NK-92 treated with Interleukin-12 subunit alpha and Interleukin-12 subunit beta, amount 100 ng/mL, for 24 hours (cell line): ENCODE data around the gene AMOT.
"Not testable (repeated sequence)": the region's sequence is repeated elsewhere in the genome, so short reads cannot be mapped to it uniquely, and the experiment has no call there.

Source experiments
- DNase-seq: peaks from one replicate; lab custom pipeline; 2025; lab: John Stamatoyannopoulos, UW

Gene AMOT, protein sequence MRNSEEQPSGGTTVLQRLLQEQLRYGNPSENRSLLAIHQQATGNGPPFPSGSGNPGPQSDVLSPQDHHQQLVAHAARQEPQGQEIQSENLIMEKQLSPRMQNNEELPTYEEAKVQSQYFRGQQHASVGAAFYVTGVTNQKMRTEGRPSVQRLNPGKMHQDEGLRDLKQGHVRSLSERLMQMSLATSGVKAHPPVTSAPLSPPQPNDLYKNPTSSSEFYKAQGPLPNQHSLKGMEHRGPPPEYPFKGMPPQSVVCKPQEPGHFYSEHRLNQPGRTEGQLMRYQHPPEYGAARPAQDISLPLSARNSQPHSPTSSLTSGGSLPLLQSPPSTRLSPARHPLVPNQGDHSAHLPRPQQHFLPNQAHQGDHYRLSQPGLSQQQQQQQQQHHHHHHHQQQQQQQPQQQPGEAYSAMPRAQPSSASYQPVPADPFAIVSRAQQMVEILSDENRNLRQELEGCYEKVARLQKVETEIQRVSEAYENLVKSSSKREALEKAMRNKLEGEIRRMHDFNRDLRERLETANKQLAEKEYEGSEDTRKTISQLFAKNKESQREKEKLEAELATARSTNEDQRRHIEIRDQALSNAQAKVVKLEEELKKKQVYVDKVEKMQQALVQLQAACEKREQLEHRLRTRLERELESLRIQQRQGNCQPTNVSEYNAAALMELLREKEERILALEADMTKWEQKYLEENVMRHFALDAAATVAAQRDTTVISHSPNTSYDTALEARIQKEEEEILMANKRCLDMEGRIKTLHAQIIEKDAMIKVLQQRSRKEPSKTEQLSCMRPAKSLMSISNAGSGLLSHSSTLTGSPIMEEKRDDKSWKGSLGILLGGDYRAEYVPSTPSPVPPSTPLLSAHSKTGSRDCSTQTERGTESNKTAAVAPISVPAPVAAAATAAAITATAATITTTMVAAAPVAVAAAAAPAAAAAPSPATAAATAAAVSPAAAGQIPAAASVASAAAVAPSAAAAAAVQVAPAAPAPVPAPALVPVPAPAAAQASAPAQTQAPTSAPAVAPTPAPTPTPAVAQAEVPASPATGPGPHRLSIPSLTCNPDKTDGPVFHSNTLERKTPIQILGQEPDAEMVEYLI

GRCh38 chrX:112840382-112841113 lies at the start of gene AMOT:
Gene AMOT (minus strand): TSS chrX:112840831. CDS start chrX:112823126, 17,705 bp downstream.
- peak; percentile 6 for DNase-seq

- no peak for DNase-seq
Observed at GRCh38 chrX:112889400-112889799, 48.8 kb upstream of the AMOT start.

GRCh38 chrX:112888916-112889315 lies 48.3 kb upstream of the AMOT start:
- DNase-seq, result no peak

DNA sequence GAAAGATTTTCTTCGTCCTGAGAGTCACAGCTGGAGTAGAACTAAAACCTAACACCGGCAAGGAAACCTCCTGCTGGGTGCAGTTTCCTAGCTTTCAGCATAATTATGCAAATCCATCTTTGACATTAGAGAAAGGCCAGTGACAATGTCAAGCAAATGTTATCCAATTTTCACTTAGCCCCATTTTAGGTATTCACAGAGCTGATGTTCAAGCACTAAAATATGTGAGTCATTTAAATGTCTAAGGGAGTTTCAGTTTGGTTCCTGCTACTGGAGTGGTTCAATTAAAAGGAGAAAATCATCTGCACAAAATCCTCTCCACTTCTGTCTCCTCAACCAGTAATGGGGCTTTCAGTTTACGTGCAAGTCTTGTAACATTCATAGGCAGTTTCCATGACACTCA lies 37.1 kb upstream of the AMOT start:
- no peak for DNase-seq

GRCh38 chrX:112874614-112875013 lies 34.0 kb upstream of the AMOT start:
- no peak for DNase-seq

- DNase-seq, result no peak
Observed at GRCh38 chrX:112874175-112874574, 33.5 kb upstream of the AMOT start.

GRCh38 chrX:112868586-112868985 lies 28.0 kb upstream of the AMOT start:
- DNase-seq, result no peak

DNA sequence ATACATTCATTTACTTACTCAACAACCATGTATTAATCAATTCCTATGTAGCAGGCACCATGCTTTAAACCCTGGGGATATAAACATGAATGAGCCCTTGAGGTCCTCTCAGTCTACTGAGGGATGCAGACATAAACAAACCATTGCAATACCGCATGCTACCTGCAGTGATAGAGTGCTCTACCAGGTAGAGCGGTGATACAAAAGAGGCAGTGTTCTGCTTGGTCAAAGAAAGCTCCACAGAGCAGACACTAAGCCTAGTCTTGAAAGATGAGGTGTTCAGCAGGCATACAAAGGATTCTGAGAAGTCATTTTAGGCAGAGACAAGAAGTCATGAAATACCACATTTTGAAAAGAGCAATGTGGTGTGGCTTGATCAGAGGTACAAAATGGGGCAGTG lies 26.9 kb upstream of the AMOT start:
- DNase-seq, result no peak

GRCh38 chrX:112866175-112866574 lies 25.5 kb upstream of the AMOT start:
- no peak for DNase-seq

DNA sequence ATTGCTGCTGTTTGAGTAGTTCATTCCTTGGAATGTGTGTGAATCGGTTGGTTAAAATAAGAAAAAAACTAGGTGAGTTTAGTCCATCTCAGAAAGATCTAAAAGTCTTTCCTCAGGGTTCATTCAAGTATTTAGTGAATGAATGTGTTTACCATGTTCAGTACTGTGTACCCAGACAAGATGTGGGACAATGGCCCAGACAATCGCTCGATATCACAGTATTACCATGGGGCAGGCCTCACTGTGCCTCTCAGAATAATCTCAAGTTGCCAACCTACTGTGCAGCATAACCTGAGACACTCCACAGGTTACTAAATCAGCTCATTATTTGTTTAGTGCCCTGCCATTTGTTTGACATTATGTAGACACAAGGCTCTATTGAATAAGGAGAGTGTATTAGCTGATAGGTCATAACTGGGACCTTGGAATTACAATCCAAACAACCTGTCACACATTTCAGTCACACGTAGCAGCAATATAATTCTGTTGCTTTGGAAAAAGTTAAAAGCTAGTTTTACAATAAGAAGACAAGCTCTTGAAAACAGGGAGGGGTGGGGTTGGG lies 24.9 kb upstream of the AMOT start:
- no peak for DNase-seq

- no peak for DNase-seq
Observed at GRCh38 chrX:112863850-112864249, 23.2 kb upstream of the AMOT start.

DNA sequence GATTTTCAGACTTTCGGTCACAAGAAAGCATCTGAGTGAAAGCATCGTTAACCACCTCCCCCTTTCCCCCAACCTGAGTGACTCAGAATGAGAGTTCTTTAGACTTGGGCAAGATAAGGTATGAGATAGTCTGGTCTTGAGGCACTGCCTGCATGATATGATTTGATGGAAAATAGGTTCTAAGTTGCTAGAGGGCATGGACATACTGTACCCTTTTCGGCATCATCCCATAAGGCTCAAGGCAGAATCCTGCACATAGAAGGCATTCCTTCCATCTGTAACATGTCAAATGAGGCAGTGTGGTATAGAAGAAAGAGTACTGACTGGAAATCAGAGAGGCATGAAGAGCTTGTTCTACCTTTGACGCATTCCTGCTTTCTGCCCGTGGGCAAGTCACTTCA lies 16.8 kb upstream of the AMOT start:
- DNase-seq, result no peak

DNA sequence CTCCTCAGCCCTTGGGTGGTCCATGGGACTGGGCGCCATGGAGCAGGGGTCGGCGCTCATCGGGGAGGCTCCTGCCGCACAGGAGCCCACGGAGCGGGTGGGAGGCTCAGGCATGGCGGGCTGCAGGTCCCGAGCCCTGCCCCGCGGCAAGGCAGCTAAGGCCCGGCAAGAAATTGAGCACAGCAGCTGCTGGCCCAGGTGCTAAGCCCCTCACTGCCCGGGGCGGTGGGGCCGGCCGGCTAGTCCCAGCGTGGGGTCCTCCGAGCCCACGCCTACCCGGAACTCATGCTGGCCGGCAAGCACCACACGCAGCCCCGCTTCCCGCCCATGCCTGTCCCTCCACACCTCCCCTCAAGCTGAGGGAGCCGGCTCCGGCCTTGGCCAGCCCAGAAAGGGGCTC lies 14.3 kb upstream of the AMOT start:
- DNase-seq, result not testable (repeated sequence)

DNA sequence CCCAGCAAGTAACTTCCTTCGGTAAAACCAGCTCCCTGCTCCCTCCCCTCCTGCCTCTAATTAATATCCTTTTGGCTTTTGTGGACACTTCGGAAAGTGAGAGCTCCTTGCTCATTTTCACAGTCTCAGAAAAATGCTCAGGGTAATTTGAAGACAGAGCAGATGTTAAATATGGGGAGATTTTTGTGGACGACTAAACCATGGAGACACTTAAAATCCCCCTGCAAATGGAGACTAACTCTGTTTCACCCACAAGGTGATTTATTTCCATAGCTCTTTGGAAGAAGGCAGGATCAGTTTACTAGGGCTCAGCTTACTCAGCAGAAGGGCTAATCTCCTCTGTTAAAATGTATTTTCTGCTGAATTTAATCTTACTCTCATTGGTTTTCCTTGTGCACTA lies 12.2 kb upstream of the AMOT start:
- DNase-seq, result no peak

DNA sequence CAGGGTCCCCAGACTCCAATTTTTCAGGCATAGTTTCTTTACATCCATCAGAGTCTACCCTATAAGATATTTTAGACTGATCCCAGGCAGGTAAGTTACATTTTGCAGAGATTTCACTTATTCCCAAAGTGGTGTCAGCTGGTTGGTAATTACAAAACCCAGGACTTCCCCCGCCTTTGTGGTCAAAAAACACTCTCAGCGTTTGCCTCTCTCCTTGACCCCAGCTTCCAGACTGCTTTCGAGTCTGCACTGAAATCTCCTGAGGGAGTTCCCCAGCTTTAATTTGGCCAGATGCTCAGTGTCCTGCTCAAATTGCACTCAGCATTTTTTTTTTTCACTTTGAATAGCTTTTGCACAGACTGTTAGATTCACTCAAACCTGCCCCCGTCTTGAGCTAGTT lies 11.2 kb upstream of the AMOT start:
- peak; percentile 31 for DNase-seq

DNA sequence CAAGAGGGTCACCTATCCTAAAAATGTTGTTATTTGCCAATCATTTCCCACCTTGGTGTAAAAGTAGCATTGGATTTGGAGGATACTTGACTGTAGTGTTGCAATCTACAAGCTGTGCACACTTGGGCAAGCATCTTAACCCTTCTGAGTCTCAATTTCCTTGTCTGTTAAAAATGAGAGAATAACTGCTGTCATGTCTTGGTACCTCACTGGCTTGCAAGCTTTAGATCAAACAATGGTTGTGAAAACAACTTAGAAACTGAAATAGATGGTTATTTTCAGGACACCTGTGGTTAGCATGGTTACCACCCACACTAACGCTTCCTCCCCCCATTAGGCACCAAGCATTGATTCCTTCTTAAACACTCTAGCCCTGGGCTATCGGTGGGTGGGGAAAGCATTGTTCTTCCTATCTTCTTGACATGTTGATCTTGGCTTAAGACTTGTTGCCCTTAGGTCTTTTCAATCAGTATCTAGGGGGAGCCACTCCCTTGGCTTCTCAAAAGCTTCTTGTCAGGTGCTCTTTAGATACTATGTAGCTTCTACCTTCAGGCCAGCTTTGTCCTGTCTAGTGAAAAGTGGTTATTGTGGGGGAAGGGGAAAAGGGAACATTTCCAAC lies 10.6 kb upstream of the AMOT start:
- DNase-seq, result peak; percentile 12

GRCh38 chrX:112849016-112849415 lies 8.4 kb upstream of the AMOT start:
- no peak for DNase-seq

GRCh38 chrX:112846782-112847181 lies 6.2 kb upstream of the AMOT start:
- no peak for DNase-seq

DNA sequence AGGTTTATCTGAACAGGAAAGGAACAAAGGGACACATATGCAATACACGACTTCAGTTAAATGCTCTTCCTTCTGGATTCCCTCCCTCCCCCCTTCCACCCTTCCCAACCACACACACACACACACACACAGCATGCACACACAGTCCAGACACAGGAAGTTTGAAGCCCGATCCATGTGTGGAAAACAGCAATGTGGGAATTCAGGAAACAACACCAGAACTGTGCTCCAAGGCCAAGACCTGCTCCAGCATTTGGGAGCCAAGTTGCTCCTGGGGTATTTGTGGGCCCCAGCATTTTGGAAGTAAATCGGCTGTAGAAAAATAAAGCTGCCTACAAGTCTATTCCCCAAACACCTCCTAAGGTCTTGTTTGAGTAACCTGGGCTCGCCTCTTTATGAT lies 5.6 kb upstream of the AMOT start:
- DNase-seq, result no peak

DNA sequence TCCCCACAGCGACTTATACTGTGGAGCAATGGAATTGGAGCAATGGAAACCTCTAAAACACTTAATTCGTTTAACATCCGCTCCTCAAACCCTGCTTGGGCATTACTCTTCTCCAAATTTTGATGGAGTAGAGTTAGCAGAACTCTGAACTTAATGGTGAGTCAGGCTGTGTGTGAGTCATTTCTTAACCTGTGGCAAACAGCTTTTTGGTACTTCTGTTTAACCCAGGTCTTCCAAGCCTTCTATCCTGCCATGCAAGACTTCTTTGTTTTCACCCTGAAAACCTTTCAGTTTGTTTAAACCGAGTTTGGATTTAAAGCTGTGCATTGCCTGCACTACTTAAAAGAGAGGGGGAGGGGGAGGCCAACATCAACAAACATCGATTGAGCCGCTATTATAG lies 3.6 kb upstream of the AMOT start:
- DNase-seq, result no peak

- no peak for DNase-seq
Observed at GRCh38 chrX:112841820-112842157, 1.2 kb upstream of the AMOT start.
